Endothelial cell of umbilical vein (primary cell): ENCODE data around the gene EHMT1. TPM values are rescaled to one million over a fixed set of nuclear protein-coding genes. Genes with fewer than 3 reads are reported as not detected.

Source experiments
- BruUV-seq: library from RNA; stranded (reverse); fragments of 400-500 nt; replicated peaks from 2 replicates; lab custom pipeline; 2021; lab: Mats Ljungman, UMichigan
- CTCF ChIA-PET: fragments of 300-600, 350-600 bp; sonication (Branson Sonifier 250); formaldehyde crosslinking; loops from one replicate; lab custom pipeline; 2021; ENCODE audit warnings: antibody characterized with exemption, inconsistent platforms; lab: Charles Lee
- POLR2A ChIA-PET: fragments of 300-600, 350-600 bp; sonication (Branson Sonifier 250); formaldehyde crosslinking; loops from one replicate; lab custom pipeline; 2021; ENCODE audit warnings: antibody characterized with exemption, inconsistent platforms; lab: Charles Lee
- DNase-seq: peaks from one replicate; pipeline ENCODE4 v3.0.0-alpha.2; 2011; ENCODE audit warnings: low read depth, low spot score
- FAIRE-seq: peaks from 2 replicates; lab custom pipeline; 2011; peaks lifted over from hg19 to GRCh38; lab: Jason Lieb, UNC
- H2AFZ ChIP-seq: 2 replicates; pipeline ENCODE4 v1.6.0; 2012; ENCODE audit warnings: low read depth, low read length, control low read depth, inconsistent platforms
- H3K27ac ChIP-seq: 2 replicates; pipeline ENCODE4 v1.5.1; 2011; ENCODE audit warnings: low read depth, mild to moderate bottlenecking, control low read depth, low read length, moderate library complexity; ENCODE audit not compliant: insufficient read depth
- H3K27me3 ChIP-seq, 2 experiments: 2 replicates each; pipeline versions ENCODE4 v1.6.0 to v1.6.1; 2011; ENCODE audit warnings: low read length in 2 of 2, mixed read lengths in 1 of 2; ENCODE audit not compliant: control insufficient read depth in 2 of 2, insufficient read depth in 2 of 2
- H3K36me3 ChIP-seq, 2 experiments: 2 replicates in 1 of 2; 3 replicates in 1 of 2; pipeline ENCODE4 v1.5.1; 2011; ENCODE audit warnings: low read length in 2 of 2, mild to moderate bottlenecking in 1 of 2, moderate library complexity in 1 of 2; ENCODE audit not compliant: control insufficient read depth in 2 of 2, insufficient read depth in 2 of 2; ENCODE audit errors: extremely low read depth in 1 of 2
- H3K4me1 ChIP-seq: 3 replicates; pipeline ENCODE4 v1.5.1; 2011; ENCODE audit warnings: mild to moderate bottlenecking, low read length; ENCODE audit not compliant: control insufficient read depth, insufficient read depth; ENCODE audit errors: extremely low read depth
- H3K4me2 ChIP-seq: 2 replicates; pipeline ENCODE4 v1.6.1; 2011; ENCODE audit warnings: low read length, control low read depth, mixed read lengths; ENCODE audit not compliant: insufficient read depth
- H3K4me3 ChIP-seq, 3 experiments: fragments of 200-600 bp in 1 of 3; sonication (generic), shearing (Covaris generic) in 1 of 3; replicated peaks in 1 of 3; 2 replicates each; pipeline ENCODE4 v1.5.1; 2011 to 2016; ENCODE audit warnings: control low read depth in 3 of 3, low read length in 3 of 3, mild to moderate bottlenecking in 2 of 3, inconsistent platforms in 1 of 3, low read depth in 1 of 3, moderate library complexity in 1 of 3; ENCODE audit not compliant: insufficient read depth in 1 of 3
- H3K79me2 ChIP-seq: 2 replicates; pipeline ENCODE4 v1.6.0; 2012; ENCODE audit warnings: low read length, inconsistent platforms; ENCODE audit not compliant: control insufficient read depth, insufficient read depth
- H3K9ac ChIP-seq: replicated peaks from 2 replicates; pipeline ENCODE3; 2011; ENCODE audit warnings: low read length, control low read depth; ENCODE audit not compliant: insufficient read depth; ENCODE audit errors: extremely low read depth
- H3K9me1 ChIP-seq: replicated peaks from 3 replicates; pipeline ENCODE4 v1.6.0; 2011; ENCODE audit warnings: mild to moderate bottlenecking, low read length; ENCODE audit not compliant: control insufficient read depth, insufficient read depth; ENCODE audit errors: extremely low read depth
- H3K9me3 ChIP-seq: replicated peaks from 2 replicates; pipeline ENCODE4 v1.5.1; 2012; ENCODE audit warnings: low read length, inconsistent platforms; ENCODE audit not compliant: control insufficient read depth, insufficient read depth
- H4K20me1 ChIP-seq: replicated peaks from 2 replicates; pipeline ENCODE3; 2011; ENCODE audit warnings: mild to moderate bottlenecking, low read length; ENCODE audit not compliant: control insufficient read depth, insufficient read depth; ENCODE audit errors: extremely low read depth
- EZH2 ChIP-seq: IDR thresholded peaks from 2 replicates; pipeline ENCODE4 v1.6.1; 2012; ENCODE audit warnings: borderline replicate concordance, low read depth, mild to moderate bottlenecking, moderate library complexity, low read length, inconsistent platforms; ENCODE audit not compliant: severe bottlenecking
- FOS ChIP-seq: IDR thresholded peaks from 2 replicates; pipeline ENCODE4 v1.6.1; 2011; ENCODE audit warnings: mild to moderate bottlenecking, low read length, moderate library complexity, borderline replicate concordance; ENCODE audit not compliant: insufficient read depth
- GATA2 ChIP-seq: IDR thresholded peaks from 2 replicates; pipeline ENCODE4 v1.7.0; 2011; ENCODE audit warnings: low read depth, mild to moderate bottlenecking, moderate library complexity, mixed read lengths, low read length; ENCODE audit not compliant: insufficient read length, insufficient read depth
- JUN ChIP-seq: IDR thresholded peaks from 2 replicates; pipeline ENCODE4 v1.6.1; 2011; ENCODE audit warnings: borderline replicate concordance, low read depth; ENCODE audit not compliant: insufficient read length, insufficient read depth
- MAX ChIP-seq: IDR thresholded peaks from 2 replicates; pipeline ENCODE4 v1.6.1; 2011; ENCODE audit not compliant: insufficient read depth, insufficient read length
- MYC ChIP-seq: IDR thresholded peaks from one replicate; pipeline ENCODE4 v1.6.1; 2011; ENCODE audit warnings: mild to moderate bottlenecking, low read depth, low read length
- POLR2A ChIP-seq: IDR thresholded peaks from 2 replicates; pipeline ENCODE4 v1.6.1; 2012; ENCODE audit warnings: low read depth, mild to moderate bottlenecking, control low read depth, low read length
- POLR2AphosphoS5 ChIP-seq: IDR thresholded peaks from 2 replicates; pipeline ENCODE4 v1.6.1; 2012; ENCODE audit warnings: low read depth, mild to moderate bottlenecking, control low read depth, low read length, moderate library complexity; ENCODE audit not compliant: insufficient read depth
- dilution Hi-C: fragments of 300-500 bp; cut with MboI; formaldehyde crosslinking; loops from one replicate; pipeline ENCODE4 v1.15.0; 2019; ENCODE audit warnings: low sequenced_read_pairs; ENCODE audit not compliant: extremely low pct_ligation_motif_present
- intact Hi-C: fragments of 100-400 bp; cut with micrococcal nuclease; formaldehyde crosslinking; loops from one replicate; pipeline ENCODE4 v1.10.0; 2022
- polyA plus RNA-seq, 4 experiments: library from polyadenylated mRNA; depleted of rRNA in 3 of 4; stranded (reverse) in 3 of 4; unstranded in 1 of 4; fragments of >200 nt; gene quantifications; 2 replicates each; pipeline versions ENCODE4 v1.2.1 to v1.2.3, GENCODE V29; 2011 to 2012; ENCODE audit warnings: missing spikeins in 1 of 4
- total RNA-seq: library from RNA; stranded (reverse); gene quantifications from 2 replicates; pipeline ENCODE4 v1.2.3, GENCODE V29; 2021
- TF ChIP-seq, protein P1 (sequence below), 2 donors: IDR thresholded peaks; 1 replicate in 1 of 2; 2 replicates in 1 of 2; pipeline ENCODE4 v1.5.1; 2011; ENCODE audit warnings: low read length in 2 of 2, mild to moderate bottlenecking in 2 of 2, moderate library complexity in 2 of 2, control low read depth in 1 of 2, inconsistent platforms in 1 of 2, low read depth in 1 of 2; ENCODE audit not compliant: insufficient read depth in 1 of 2; ENCODE audit errors: extremely low read depth in 1 of 2

EHMT1 gene
- total and polyA plus RNA-seq, 2 donors (not counting 3 experiments of a cell fraction or from before 2014, with no cell fraction given): 48.2 to 104 TPM

DNA sequence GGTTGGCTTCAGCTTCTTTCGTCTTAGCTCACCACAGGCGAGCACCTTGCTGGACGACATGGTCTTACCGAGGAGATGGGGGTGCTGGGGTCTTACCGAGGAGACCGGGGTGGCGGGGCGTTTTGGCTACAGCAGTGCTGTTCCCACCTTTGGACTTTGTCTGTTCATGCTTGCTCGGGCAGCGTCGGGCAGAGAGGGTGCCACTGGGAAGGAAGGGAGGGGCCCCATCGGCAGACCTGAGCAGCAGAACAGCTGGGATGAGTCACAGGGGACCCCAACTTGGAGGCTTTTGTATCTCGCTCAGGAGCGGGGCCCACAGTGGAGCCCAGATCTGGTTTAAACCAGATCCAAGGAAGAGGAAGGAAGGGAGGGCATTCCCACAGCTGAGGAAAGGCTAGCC is 152.8 kb downstream of the EHMT1 start:
- Histone ChIP-seq H3K9me3 (no peaks in the 10 kb centered on the region), H3K9me1 (no peaks in the 10 kb centered on the region), H4K20me1 (no peaks in the 10 kb centered on the region), H2AFZ (no peak overlapping the region), H3K36me3 (peaks cover 6 to 23% of the 10 kb centered on the region in 2 experiments), H3K27ac (no peak overlapping the region), H3K4me2 (no peak overlapping the region), H3K4me3 (no peak overlapping the region), H3K9ac (no peak overlapping the region), H3K27me3 (no peaks in the 10 kb centered on the region), H3K4me1 (no peaks in the 10 kb centered on the region), H3K79me2 (no peaks in the 10 kb centered on the region)
- BruUV-seq: no TSS peak
- TF ChIP-seq GATA2 (no peak), MAX (no peak), POLR2A (no peak), POLR2AphosphoS5 (no peak), MYC (no peak), FOS (no peak), JUN (no peak), EZH2 (no peak)
- TF ChIP-seq, protein P1, sequence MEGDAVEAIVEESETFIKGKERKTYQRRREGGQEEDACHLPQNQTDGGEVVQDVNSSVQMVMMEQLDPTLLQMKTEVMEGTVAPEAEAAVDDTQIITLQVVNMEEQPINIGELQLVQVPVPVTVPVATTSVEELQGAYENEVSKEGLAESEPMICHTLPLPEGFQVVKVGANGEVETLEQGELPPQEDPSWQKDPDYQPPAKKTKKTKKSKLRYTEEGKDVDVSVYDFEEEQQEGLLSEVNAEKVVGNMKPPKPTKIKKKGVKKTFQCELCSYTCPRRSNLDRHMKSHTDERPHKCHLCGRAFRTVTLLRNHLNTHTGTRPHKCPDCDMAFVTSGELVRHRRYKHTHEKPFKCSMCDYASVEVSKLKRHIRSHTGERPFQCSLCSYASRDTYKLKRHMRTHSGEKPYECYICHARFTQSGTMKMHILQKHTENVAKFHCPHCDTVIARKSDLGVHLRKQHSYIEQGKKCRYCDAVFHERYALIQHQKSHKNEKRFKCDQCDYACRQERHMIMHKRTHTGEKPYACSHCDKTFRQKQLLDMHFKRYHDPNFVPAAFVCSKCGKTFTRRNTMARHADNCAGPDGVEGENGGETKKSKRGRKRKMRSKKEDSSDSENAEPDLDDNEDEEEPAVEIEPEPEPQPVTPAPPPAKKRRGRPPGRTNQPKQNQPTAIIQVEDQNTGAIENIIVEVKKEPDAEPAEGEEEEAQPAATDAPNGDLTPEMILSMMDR (IDR thresholded peaks at IDR 0.05; ENCODE audit: extremely low read depth in 1 of 2, insufficient read depth in 1 of 2, low read depth in 1 of 2, low read length in 2 of 2): no peak
- FAIRE-seq: no peak
- ChIA-PET POLR2A (no interaction called here), CTCF (interaction anchor here (1.1 kb wide), 1 partner anchor 98 kb away, joined by 4 read pairs; no protein-coding TSS in a partner anchor)
- no peak for DNase-seq
- dilution Hi-C loops (no loop called here), intact Hi-C loops (no loop called here)
